Adrenal gland (tissue), 5 donors: ENCODE results near the gene SAMM50.

Source experiments
- POLR2A ChIP-seq, 2 donors: fragments of 450-650 bp; IDR thresholded peaks; one replicate each; pipeline ENCODE4 v1.6.1; 2017; ENCODE audit warnings: antibody characterized with exemption in 2 of 2, mild to moderate bottlenecking in 2 of 2, moderate library complexity in 1 of 2
- TF ChIP-seq, protein P1 (sequence below), 6 experiments: fragments of 450-650 bp in 4 of 6; fragments of 200-600 bp in 2 of 6; sonication (generic) in 1 of 6; IDR thresholded peaks; 1 replicate in 5 of 6; 2 replicates in 1 of 6; pipeline versions ENCODE4 v1.5.1 to v1.8.0; 2016 to 2021; ENCODE audit warnings: antibody characterized with exemption in 6 of 6, mild to moderate bottlenecking in 2 of 6, moderate library complexity in 1 of 6
- donor health status: DM: no; HTN: no; CAD: no.

DNA sequence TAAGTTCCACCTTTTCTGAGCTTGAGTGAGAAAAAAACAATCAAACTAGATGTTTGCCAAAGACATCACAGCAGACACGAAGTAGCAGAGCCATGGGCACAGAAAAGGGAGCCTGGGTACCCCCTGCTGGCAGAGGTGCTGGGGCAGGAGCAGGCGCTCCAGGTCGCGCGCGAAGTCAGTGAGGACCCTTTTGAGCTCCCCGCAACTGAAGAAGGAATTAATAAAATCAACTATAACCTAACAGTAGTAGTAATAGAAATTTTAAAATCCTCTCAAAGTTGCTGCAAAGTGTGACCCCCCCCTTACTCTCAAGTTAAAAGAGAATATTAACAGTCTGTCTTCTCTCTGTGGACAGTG is 48.8 kb downstream of the SAMM50 start:
- TF ChIP-seq, protein P1, sequence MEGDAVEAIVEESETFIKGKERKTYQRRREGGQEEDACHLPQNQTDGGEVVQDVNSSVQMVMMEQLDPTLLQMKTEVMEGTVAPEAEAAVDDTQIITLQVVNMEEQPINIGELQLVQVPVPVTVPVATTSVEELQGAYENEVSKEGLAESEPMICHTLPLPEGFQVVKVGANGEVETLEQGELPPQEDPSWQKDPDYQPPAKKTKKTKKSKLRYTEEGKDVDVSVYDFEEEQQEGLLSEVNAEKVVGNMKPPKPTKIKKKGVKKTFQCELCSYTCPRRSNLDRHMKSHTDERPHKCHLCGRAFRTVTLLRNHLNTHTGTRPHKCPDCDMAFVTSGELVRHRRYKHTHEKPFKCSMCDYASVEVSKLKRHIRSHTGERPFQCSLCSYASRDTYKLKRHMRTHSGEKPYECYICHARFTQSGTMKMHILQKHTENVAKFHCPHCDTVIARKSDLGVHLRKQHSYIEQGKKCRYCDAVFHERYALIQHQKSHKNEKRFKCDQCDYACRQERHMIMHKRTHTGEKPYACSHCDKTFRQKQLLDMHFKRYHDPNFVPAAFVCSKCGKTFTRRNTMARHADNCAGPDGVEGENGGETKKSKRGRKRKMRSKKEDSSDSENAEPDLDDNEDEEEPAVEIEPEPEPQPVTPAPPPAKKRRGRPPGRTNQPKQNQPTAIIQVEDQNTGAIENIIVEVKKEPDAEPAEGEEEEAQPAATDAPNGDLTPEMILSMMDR (IDR thresholded peaks at IDR 0.05) = no peak
- no peak for TF ChIP-seq POLR2A (IDR thresholded peaks at IDR 0.05)
